Fibroblast of the aortic adventitia (primary cell): ENCODE results near the gene IRX3. TPM values are rescaled to one million over a fixed set of nuclear protein-coding genes. Genes with fewer than 3 reads are reported as not detected.
A peak's percentile ranks its signal among the peaks of the same experiment; 100 is the strongest.

ENCODE experiments used
- DNase-seq: peaks from one replicate; pipeline ENCODE4 v3.0.0-alpha.2; 2010; ENCODE audit warnings: low read depth
- H3K4me3 ChIP-seq: 2 replicates; pipeline ENCODE4 v1.5.1; 2011; ENCODE audit warnings: low read depth, mild to moderate bottlenecking, control low read depth, low read length, moderate library complexity
- total RNA-seq: library from RNA; depleted of rRNA; stranded (reverse); fragments of >200 nt; gene quantifications from 2 replicates; pipeline ENCODE4 v1.2.3, GENCODE V29; 2012; ENCODE audit warnings: low replicate concordance
- TF ChIP-seq, protein P1 (sequence below): IDR thresholded peaks from 2 replicates; pipeline ENCODE4 v1.5.1; 2011; ENCODE audit warnings: mild to moderate bottlenecking, low read length, control low read depth, inconsistent platforms; ENCODE audit not compliant: insufficient read depth

Gene IRX3
- total RNA-seq, 1 donor, result 0.09 TPM

DNA sequence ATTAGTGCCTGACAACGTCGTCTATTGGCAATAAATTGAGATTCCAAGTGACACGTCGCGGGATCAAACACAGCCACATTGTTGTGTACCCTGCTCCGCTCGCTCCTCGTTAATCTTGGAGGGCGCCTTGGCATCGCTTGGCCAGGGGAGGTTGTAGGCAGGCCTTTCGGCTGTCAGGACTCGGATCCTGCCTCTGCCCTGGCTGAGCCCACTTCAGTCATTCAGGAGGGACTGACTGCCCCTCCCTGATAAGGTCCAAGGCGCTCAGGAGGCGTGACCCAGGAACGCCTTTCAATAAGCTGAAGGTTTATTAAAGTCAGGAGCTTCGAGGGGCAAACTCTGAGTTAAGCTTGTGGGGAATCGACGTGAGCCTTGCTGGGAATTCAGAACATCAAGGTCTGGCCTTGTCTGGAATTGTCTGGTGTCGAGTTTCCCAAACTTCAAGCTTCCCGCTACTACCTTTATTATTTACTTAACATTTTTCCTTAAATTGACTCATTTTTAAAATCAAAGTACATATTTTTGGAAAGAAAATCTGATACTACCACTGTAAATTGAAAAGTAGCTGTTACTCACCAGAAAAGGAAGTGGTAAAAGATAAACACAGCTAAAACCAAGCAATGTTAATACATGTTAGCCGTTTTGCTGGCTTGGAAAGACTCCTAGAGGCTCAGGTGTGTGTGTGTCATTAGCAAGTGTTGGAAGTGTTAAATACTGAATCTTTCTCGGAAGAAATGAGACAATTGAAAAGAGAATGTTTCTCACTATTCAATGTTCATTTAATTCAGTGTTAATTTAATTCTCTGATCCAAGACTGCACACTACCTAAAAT is 5.3 kb upstream of the IRX3 start:
- DNase-seq, result peak; percentile 20
- H3K4me3 ChIP-seq, result no peak overlapping the region
- TF ChIP-seq, protein P1, sequence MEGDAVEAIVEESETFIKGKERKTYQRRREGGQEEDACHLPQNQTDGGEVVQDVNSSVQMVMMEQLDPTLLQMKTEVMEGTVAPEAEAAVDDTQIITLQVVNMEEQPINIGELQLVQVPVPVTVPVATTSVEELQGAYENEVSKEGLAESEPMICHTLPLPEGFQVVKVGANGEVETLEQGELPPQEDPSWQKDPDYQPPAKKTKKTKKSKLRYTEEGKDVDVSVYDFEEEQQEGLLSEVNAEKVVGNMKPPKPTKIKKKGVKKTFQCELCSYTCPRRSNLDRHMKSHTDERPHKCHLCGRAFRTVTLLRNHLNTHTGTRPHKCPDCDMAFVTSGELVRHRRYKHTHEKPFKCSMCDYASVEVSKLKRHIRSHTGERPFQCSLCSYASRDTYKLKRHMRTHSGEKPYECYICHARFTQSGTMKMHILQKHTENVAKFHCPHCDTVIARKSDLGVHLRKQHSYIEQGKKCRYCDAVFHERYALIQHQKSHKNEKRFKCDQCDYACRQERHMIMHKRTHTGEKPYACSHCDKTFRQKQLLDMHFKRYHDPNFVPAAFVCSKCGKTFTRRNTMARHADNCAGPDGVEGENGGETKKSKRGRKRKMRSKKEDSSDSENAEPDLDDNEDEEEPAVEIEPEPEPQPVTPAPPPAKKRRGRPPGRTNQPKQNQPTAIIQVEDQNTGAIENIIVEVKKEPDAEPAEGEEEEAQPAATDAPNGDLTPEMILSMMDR, result no peak

DNA sequence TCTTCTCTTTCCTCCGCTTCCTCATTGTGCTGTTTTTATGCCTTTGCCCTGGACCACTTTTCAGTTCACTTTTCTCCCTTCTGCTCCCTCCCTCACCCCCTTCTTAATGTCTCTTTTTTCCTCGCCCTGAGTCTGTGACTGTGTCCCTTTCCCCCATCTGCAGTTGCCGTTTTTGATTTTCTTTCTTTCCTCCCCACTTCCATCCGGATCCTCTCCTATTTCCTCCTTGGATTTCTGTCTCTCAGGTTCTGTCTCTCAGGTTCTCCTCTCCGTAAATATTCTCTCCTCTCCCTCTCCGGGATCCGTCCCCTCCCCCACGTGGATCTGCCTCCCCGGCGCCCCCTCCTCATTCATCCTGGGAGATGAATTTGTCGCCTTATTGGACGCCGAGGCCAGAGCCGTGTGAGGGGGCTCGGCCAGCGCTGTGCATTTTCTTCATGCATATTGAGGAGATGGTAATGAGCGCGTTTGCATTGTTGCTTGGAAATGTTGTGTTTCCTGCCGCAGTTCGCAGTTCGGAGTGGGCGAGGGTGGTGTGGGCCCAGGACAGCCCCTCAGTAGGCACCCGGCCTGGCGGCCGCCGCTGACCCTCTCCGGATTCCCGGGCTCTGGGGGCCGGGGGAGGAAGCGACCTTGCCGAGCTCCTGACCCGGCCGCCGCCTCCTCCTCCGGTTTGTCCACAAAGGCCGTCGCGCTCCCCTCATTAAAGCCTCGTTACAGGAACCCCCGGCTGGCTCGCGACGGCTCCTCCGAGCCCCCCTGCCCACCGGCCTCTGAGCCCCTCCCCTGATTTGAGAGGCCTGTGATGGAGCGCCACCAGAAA is 4.5 kb upstream of the IRX3 start:
- DNase-seq, result no peak
- no peak overlapping the region for H3K4me3 ChIP-seq
- TF ChIP-seq, protein P1, result no peak

DNA sequence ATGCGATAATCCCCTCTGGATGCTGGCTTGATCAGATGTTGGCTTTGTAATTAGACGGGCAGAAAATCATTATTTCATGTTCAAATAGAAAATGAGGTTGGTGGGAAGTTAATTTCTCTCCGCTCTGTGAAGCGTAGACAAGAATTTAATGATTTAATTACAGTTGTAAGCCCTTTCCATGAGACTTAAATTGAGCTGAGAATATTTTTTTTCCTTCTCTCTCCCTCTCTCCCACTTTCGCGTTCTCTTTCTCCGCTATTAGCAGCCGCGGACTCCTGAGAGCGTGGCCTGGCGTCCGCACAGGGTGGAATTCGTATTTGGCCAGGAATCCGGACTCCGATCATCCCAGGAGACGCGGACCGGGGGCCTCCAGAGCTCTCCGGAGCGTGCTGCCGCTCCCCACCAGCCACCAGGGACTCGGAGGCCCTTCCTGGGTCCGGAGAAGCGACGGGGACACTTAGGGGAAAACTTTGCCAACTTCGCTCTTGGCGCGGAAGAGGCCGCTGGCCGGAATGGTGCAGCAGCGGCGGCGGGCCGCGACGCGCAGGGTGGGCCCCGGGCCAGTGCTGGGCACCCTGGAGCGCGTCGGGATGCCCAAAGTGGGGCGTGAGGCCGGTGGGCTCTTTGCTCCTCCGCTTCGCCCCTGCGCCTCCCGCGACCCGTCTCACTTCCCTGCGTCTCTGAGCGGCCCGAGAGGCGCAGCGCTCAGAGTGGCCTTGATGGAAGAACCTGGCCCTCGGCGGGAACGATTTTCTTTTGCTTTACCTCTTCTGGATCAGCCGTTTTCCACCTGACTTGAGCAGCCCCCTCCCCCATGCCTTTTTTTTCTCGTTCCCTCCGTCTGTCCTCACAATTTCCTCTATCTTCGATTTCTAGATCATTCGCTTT is 3.6 kb upstream of the IRX3 start:
- H3K4me3 ChIP-seq, result no peak overlapping the region
- no peak for DNase-seq
- TF ChIP-seq, protein P1, result no peak

DNA sequence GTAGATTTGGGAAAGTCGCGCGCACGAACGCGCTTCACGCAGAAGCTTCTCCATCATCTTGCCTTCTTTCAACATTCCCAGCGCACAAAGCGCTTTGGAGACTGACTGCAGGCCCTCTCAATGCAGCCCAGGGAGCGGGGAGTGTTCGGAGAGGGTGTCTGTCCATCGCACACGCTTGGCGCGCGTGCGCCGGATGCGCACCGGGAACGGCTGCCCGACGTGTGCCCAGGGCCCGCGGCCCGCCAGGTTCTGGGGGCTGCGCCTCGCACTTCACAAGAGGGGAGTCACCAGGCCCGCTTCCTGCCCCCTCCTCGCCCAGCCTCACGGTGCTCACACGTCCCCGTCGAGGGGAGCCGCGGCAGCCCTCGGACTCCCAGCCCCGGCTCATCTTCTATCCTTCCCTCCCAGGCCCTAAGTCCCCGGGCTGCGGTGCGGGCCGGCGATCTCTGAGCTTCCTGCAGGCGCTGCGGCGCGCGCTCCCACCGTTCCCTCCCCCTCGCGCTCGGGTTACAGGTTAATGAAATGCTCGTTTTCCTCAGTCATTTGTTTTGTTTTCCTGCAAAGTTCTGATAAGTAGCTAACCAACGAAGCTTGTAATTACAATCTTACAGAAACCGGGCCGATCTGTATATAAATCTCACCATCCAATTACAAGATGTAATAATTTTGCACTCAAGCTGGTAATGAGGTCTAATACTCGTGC is 2.8 kb upstream of the IRX3 start:
- H3K4me3 ChIP-seq, result no peak overlapping the region
- TF ChIP-seq, protein P1, result no peak
- DNase-seq, result no peak

DNA sequence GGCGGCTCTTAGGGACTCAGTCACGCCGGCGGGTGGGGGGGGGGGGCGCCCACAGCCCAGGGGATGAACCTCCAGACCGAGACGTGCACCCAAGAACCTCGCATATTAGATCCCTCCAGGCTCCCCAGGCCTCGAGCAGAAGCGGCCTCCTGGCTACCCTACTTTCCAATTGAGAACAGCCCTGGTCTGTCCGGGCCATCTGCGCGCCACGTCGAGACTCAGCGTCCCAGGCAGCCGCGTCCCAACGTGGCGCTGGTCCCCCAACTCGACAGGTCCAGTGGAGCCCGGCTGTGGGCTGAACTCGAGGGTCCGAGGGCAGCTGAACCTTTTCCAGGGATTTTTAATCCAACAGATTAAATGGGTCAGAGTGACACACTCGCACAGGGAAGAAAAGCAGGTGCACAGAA is 2.3 kb upstream of the IRX3 start:
- no peak overlapping the region for H3K4me3 ChIP-seq
- DNase-seq, result no peak
- TF ChIP-seq, protein P1, result no peak
